ENCODE data around the gene FZR1.

DNA sequence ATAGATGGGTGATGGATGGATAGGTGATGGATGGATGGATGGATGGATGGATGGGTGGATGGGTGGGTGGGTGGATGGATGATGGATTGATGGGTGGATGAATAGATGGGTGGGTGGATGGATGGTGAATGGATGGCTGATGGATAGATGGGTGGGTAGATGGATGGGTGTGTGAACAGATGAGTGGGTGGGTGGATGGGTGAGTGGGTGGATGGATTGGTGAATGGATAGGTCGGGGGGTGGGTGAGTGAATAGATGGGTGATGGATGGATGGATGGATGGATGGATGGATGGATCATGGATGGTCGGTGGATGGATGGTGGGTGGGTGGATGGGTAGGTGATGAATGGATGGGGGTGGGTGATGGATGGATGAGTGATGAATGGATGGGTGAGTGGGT is 29.3 kb upstream of the FZR1 start:
- no peak for TF ChIP-seq SMC3 (IDR thresholded peaks at IDR 0.05)
- no peak for TF ChIP-seq POLR2A (IDR thresholded peaks at IDR 0.05; ENCODE audit: low read length)
- TF ChIP-seq ZFP36 (IDR thresholded peaks at IDR 0.05; ENCODE audit: borderline replicate concordance, partially characterized antibody): no peak
- TF ChIP-seq, protein P1, sequence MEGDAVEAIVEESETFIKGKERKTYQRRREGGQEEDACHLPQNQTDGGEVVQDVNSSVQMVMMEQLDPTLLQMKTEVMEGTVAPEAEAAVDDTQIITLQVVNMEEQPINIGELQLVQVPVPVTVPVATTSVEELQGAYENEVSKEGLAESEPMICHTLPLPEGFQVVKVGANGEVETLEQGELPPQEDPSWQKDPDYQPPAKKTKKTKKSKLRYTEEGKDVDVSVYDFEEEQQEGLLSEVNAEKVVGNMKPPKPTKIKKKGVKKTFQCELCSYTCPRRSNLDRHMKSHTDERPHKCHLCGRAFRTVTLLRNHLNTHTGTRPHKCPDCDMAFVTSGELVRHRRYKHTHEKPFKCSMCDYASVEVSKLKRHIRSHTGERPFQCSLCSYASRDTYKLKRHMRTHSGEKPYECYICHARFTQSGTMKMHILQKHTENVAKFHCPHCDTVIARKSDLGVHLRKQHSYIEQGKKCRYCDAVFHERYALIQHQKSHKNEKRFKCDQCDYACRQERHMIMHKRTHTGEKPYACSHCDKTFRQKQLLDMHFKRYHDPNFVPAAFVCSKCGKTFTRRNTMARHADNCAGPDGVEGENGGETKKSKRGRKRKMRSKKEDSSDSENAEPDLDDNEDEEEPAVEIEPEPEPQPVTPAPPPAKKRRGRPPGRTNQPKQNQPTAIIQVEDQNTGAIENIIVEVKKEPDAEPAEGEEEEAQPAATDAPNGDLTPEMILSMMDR (IDR thresholded peaks at IDR 0.05): no peak
- no peak for TF ChIP-seq TP53 (CRISPR knock-in tag; IDR thresholded peaks at IDR 0.05)
- TF ChIP-seq MAZ (IDR thresholded peaks at IDR 0.05; ENCODE audit: borderline replicate concordance, low read depth, low read length): no peak
- no peak for TF ChIP-seq CEBPB (IDR thresholded peaks at IDR 0.05)
- TF ChIP-seq MYC (IDR thresholded peaks at IDR 0.05; ENCODE audit: borderline replicate concordance, low read length): no peak
- TF ChIP-seq, protein P2, sequence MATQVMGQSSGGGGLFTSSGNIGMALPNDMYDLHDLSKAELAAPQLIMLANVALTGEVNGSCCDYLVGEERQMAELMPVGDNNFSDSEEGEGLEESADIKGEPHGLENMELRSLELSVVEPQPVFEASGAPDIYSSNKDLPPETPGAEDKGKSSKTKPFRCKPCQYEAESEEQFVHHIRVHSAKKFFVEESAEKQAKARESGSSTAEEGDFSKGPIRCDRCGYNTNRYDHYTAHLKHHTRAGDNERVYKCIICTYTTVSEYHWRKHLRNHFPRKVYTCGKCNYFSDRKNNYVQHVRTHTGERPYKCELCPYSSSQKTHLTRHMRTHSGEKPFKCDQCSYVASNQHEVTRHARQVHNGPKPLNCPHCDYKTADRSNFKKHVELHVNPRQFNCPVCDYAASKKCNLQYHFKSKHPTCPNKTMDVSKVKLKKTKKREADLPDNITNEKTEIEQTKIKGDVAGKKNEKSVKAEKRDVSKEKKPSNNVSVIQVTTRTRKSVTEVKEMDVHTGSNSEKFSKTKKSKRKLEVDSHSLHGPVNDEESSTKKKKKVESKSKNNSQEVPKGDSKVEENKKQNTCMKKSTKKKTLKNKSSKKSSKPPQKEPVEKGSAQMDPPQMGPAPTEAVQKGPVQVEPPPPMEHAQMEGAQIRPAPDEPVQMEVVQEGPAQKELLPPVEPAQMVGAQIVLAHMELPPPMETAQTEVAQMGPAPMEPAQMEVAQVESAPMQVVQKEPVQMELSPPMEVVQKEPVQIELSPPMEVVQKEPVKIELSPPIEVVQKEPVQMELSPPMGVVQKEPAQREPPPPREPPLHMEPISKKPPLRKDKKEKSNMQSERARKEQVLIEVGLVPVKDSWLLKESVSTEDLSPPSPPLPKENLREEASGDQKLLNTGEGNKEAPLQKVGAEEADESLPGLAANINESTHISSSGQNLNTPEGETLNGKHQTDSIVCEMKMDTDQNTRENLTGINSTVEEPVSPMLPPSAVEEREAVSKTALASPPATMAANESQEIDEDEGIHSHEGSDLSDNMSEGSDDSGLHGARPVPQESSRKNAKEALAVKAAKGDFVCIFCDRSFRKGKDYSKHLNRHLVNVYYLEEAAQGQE (IDR thresholded peaks at IDR 0.05): no peak
- TF ChIP-seq EP300 (IDR thresholded peaks at IDR 0.05): no peak
- no peak for TF ChIP-seq KDM1A (IDR thresholded peaks at IDR 0.05; ENCODE audit: low read depth)
- TF ChIP-seq, protein P3, sequence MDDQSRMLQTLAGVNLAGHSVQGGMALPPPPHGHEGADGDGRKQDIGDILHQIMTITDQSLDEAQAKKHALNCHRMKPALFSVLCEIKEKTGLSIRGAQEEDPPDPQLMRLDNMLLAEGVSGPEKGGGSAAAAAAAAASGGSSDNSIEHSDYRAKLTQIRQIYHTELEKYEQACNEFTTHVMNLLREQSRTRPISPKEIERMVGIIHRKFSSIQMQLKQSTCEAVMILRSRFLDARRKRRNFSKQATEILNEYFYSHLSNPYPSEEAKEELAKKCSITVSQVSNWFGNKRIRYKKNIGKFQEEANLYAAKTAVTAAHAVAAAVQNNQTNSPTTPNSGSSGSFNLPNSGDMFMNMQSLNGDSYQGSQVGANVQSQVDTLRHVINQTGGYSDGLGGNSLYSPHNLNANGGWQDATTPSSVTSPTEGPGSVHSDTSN (IDR thresholded peaks at IDR 0.05): no peak
- TF ChIP-seq BHLHE40 (IDR thresholded peaks at IDR 0.05; ENCODE audit: low read depth, low read length): no peak

Measured in A549 (cell line).